GM12873 (cell line): ENCODE data around the gene HRC.

Experiments used
- CTCF ChIP-seq: IDR thresholded peaks from 2 replicates; pipeline ENCODE4 v1.5.1; 2012; ENCODE audit warnings: low read depth, mild to moderate bottlenecking, moderate library complexity, low read length, control low read depth; ENCODE audit not compliant: insufficient read depth; ENCODE audit errors: missing control alignments

The HRC gene

GRCh38 chr19:49155820-49156346 is 687 bp upstream of the HRC start:
- no peak for TF ChIP-seq CTCF

DNA sequence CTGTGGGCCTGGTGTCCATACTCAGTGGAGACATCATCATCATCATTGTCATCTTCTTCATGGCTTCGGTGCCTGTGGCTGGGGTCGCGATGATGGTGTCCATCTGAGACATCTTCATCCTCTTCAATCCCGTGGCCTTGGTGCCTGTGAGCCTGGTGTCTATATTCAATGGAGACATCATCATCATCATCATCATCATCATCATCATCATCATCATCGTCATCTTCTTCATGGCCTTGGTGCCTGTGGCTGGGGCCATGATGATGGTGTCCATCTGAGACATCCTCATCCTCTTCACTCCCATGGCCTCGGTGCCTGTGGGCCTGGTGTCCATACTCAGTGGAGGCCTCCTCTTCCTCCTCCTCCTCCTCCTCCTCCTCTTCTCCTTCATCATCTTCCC is 917 bp downstream of the HRC start:
- TF ChIP-seq CTCF: no peak

DNA sequence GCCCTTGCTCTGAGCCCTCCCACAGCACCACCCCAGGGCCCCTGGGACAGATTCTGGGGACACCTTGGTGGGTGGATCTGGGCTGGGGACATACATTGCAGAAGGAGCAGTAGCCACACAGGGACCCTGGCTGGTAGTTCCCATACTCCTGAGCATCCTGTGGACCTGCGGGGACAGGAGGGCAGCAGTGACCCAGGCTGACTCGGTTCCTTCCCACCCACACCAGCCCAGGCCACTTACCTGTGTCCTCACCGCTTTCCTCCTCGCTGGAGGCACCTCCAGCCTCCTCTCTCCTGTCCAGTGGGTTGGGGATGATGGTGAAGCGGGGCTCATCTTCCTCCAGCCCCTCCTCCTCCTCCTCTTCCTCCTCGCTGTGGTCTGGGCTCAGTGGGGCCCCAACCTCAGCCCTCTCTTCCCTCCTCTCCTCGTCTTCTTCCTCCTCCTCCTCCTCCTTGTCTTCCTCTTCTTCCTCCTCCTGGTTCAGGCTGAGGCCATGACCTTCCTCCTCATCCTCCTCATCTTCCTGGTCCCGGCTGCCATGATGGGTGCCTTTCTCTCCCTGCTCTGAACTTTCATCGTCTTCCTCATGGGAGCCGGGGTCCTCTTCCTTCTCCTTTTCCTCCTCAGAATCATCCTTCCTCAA is 1.9 kb downstream of the HRC start:
- no peak for TF ChIP-seq CTCF

GRCh38 chr19:49152119-49152550 is 3.1 kb downstream of the HRC start:
- TF ChIP-seq CTCF: no peak

- TF ChIP-seq CTCF: no peak
Measured at GRCh38 chr19:49151267-49152118, 3.7 kb downstream of the HRC start.

GRCh38 chr19:49150944-49151243 is 4.3 kb downstream of the HRC start:
- TF ChIP-seq CTCF: no peak

DNA sequence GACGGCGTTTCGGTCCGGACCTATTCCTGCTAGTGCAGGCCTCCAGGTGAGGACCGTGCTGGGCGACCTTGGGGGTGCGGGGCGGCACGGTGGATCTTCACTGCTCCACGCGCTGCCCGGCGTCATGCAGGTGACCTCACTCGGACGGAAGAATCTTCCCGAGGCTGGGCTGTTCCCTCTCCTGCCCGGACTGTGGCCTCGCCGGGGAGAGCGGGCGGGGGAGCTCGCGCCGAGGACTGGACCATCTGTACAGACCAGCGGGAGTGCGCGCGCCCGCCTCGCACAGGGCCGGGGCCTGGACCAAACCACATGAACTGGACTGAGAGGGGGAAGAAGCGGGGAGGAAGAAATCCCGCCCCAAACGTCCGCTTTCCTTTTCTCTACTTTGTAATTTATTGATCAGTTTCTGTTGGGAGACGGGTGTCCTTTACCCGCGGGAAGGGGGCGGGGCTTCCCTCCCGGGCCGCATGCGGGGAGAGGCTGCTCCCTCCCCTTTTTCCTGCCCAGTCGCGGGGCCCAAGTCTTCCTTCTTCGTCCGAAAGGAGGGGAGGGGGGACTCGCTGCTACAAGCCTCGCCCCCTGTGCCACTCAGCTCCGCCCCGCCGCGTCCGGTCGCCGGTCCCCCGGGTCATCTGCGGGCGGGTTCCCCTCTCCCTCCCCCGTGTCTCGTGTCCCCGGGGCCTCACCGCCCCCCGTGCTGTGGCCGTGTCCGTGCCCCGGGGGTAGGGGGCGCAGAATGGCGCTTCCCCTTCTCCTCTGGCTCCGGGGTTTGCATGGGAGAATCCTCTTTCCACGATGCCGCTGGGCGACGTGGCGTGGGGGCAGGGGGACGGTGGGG is 4.9 kb downstream of the HRC start:
- TF ChIP-seq CTCF: no peak
